SU-DHL-6 (cell line): ENCODE results near the gene FIS1.

Experiments
- H2AFZ ChIP-seq: fragments of 200-600 bp; sonication (generic); 2 replicates; pipeline ENCODE4 v1.6.1; 2014; ENCODE audit warnings: low read depth, mild to moderate bottlenecking, moderate library complexity, mixed read lengths, antibody characterized with exemption, low read length; ENCODE audit not compliant: severe bottlenecking
- H3F3A ChIP-seq: fragments of 200-600 bp; shearing (Covaris generic); 2 replicates; pipeline ENCODE4 v1.6.0; 2016; ENCODE audit warnings: antibody characterized with exemption, mild to moderate bottlenecking; ENCODE audit not compliant: insufficient read depth
- H3K27ac ChIP-seq: fragments of 200-600 bp; sonication (generic); 2 replicates; pipeline ENCODE4 v1.5.1; 2016; ENCODE audit warnings: low read depth, mild to moderate bottlenecking, low read length, moderate library complexity, mixed read lengths
- H3K27me3 ChIP-seq: fragments of 200-600 bp; sonication (generic), shearing (Covaris generic); 2 replicates; pipeline ENCODE4 v1.6.0; 2014; ENCODE audit warnings: mild to moderate bottlenecking, low read length
- H3K36me3 ChIP-seq: fragments of 200-600 bp; sonication (generic); 2 replicates; pipeline ENCODE4 v1.6.1; 2014; ENCODE audit warnings: mild to moderate bottlenecking, low read length, mixed read lengths
- H3K4me2 ChIP-seq: fragments of 300-600, 200-600 bp; shearing (Covaris generic), sonication (generic); 2 replicates; pipeline ENCODE4 v1.6.0; 2014; ENCODE audit warnings: low read length, low read depth, mild to moderate bottlenecking; ENCODE audit not compliant: poor library complexity, severe bottlenecking
- H3K4me3 ChIP-seq: fragments of 200-600 bp; sonication (generic); 2 replicates; pipeline ENCODE4 v1.5.1; 2014; ENCODE audit warnings: antibody characterized with exemption, low read length, mild to moderate bottlenecking, mixed read lengths; ENCODE audit not compliant: insufficient read depth, poor library complexity, severe bottlenecking
- H3K79me2 ChIP-seq: fragments of 200-600 bp; sonication (generic); 2 replicates; pipeline ENCODE4 v1.6.1; 2014; ENCODE audit warnings: mild to moderate bottlenecking, low read length, moderate library complexity; ENCODE audit not compliant: insufficient read depth
- H3K9ac ChIP-seq: fragments of 200-600 bp; sonication (generic); 2 replicates; pipeline ENCODE4 v1.7.0; 2014; ENCODE audit warnings: mild to moderate bottlenecking, low read length
- H3K9me2 ChIP-seq: fragments of 200-600 bp; sonication (generic); replicated peaks from 2 replicates; pipeline ENCODE4 v1.6.1; 2014; ENCODE audit warnings: low read length; ENCODE audit not compliant: insufficient read depth
- H3K9me3 ChIP-seq: fragments of 200-600 bp; sonication (generic); 2 replicates; pipeline ENCODE4 v1.6.1; 2014; ENCODE audit warnings: low read length, mixed read lengths; ENCODE audit not compliant: insufficient read depth
- H4K20me1 ChIP-seq: fragments of 200-600 bp; sonication (generic); 2 replicates; pipeline ENCODE4 v1.6.1; 2014; ENCODE audit warnings: low read depth, mild to moderate bottlenecking, antibody characterized with exemption, low read length, moderate library complexity, mixed read lengths
- EZH2phosphoT487 ChIP-seq: fragments of 200-600 bp; sonication (generic), shearing (Covaris generic); conservative IDR thresholded peaks from 2 replicates; pipeline ENCODE4 v1.6.1; 2018; ENCODE audit warnings: mild to moderate bottlenecking, antibody characterized with exemption, low read length, moderate library complexity, mixed read lengths
- TF ChIP-seq, protein P1 (sequence below): fragments of 200-600 bp; sonication (generic); IDR thresholded peaks from one replicate; pipeline ENCODE4 v1.5.1; 2017; ENCODE audit warnings: antibody characterized with exemption, mild to moderate bottlenecking, low read length, moderate library complexity; ENCODE audit not compliant: insufficient read depth, poor library complexity, severe bottlenecking

Gene FIS1

DNA sequence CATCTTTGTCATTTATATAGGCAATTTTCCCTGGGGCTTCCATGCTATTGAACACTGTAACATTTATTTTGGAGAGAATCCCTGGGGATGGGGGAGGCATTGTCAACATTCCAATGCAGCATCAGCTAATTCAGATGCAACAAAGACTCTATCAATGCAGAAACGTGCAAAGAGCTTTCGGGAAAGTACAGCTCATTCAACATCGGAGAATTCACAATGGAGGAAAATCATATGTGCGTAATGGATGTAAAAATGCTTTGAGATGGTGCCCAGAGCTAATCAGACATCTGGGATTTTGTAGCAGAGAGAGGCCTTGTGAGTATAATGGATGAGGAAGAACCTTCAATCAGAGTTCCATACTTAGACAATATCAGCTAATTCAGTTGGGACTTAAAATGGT lies 28.3 kb upstream of the FIS1 start:
- H2AFZ ChIP-seq, result no peak overlapping the region
- no peak overlapping the region for H3K4me2 ChIP-seq
- H3K27me3 ChIP-seq, result no peaks in the 10 kb centered on the region
- H3K9me2 ChIP-seq, result no peaks in the 10 kb centered on the region
- no peaks in the 10 kb centered on the region for H4K20me1 ChIP-seq
- H3K9me3 ChIP-seq, result no peaks in the 10 kb centered on the region
- H3F3A ChIP-seq, result no peaks in the 10 kb centered on the region
- no peaks in the 10 kb centered on the region for H3K36me3 ChIP-seq
- H3K4me3 ChIP-seq, result no peak overlapping the region
- no peak overlapping the region for H3K9ac ChIP-seq
- TF ChIP-seq, protein P1, sequence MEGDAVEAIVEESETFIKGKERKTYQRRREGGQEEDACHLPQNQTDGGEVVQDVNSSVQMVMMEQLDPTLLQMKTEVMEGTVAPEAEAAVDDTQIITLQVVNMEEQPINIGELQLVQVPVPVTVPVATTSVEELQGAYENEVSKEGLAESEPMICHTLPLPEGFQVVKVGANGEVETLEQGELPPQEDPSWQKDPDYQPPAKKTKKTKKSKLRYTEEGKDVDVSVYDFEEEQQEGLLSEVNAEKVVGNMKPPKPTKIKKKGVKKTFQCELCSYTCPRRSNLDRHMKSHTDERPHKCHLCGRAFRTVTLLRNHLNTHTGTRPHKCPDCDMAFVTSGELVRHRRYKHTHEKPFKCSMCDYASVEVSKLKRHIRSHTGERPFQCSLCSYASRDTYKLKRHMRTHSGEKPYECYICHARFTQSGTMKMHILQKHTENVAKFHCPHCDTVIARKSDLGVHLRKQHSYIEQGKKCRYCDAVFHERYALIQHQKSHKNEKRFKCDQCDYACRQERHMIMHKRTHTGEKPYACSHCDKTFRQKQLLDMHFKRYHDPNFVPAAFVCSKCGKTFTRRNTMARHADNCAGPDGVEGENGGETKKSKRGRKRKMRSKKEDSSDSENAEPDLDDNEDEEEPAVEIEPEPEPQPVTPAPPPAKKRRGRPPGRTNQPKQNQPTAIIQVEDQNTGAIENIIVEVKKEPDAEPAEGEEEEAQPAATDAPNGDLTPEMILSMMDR, result no peak
- TF ChIP-seq EZH2phosphoT487, result no peak
- no peak overlapping the region for H3K27ac ChIP-seq
- H3K79me2 ChIP-seq, result no peaks in the 10 kb centered on the region

DNA sequence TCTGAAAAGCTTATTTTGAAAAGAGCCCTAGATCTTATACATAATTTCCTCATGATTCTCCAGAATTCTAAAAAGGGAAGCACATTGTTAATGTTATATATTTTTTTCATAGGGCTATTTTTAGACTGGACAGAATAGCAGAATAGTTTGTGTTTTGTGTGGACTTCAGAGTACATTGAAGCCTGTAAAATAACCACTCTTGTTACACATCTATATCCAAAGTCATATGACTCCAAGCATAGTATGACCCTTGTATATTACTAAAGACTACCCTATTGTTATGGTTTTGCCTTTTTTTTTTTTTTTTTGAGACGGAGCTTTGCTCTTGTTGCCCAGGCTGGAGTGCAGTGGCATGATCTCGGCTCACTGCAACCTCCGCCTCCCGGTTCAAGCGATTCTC lies 26.1 kb upstream of the FIS1 start:
- no peak overlapping the region for H3K4me2 ChIP-seq
- H3K4me3 ChIP-seq, result no peak overlapping the region
- H3K36me3 ChIP-seq, result no peaks in the 10 kb centered on the region
- no peaks in the 10 kb centered on the region for H3K27me3 ChIP-seq
- no peaks in the 10 kb centered on the region for H4K20me1 ChIP-seq
- H3K9me2 ChIP-seq, result no peaks in the 10 kb centered on the region
- H3K27ac ChIP-seq, result no peak overlapping the region
- TF ChIP-seq, protein P1, result no peak
- TF ChIP-seq EZH2phosphoT487, result no peak
- no peaks in the 10 kb centered on the region for H3F3A ChIP-seq
- no peaks in the 10 kb centered on the region for H3K79me2 ChIP-seq
- H2AFZ ChIP-seq, result no peak overlapping the region
- H3K9me3 ChIP-seq, result no peaks in the 10 kb centered on the region
- H3K9ac ChIP-seq, result no peak overlapping the region

DNA sequence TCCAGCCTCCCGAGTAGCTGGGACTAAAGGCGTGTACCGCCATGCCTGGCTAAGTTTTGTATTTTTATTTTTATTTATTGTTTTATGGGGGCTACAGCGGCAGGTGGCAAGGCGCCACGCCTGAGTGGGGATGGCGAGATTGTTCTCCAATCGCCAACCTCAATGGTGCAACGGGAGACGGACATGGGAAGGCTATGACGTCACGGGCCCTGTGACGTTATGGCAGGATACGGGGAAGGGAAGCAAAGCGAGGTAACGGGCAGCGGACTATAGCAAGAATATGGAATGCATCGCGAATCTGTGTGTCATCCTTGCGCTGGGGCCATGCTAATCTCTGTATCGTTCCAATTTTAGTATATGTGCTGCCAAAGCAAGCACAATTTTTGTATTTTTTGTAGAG lies 24.8 kb upstream of the FIS1 start:
- no peaks in the 10 kb centered on the region for H3K9me3 ChIP-seq
- H3F3A ChIP-seq, result no peaks in the 10 kb centered on the region
- H3K4me2 ChIP-seq, result no peak overlapping the region
- H3K27me3 ChIP-seq, result no peaks in the 10 kb centered on the region
- no peak overlapping the region for H3K4me3 ChIP-seq
- H3K27ac ChIP-seq, result no peak overlapping the region
- H4K20me1 ChIP-seq, result no peaks in the 10 kb centered on the region
- no peaks in the 10 kb centered on the region for H3K9me2 ChIP-seq
- H3K36me3 ChIP-seq, result no peaks in the 10 kb centered on the region
- H3K79me2 ChIP-seq, result no peaks in the 10 kb centered on the region
- no peak overlapping the region for H2AFZ ChIP-seq
- H3K9ac ChIP-seq, result no peak overlapping the region
- TF ChIP-seq, protein P1, result no peak
- no peak for TF ChIP-seq EZH2phosphoT487
